ENCODE results near the gene FBXO41. TPM values are rescaled to one million over a fixed set of nuclear protein-coding genes. Genes with fewer than 3 reads are reported as not detected.
A peak's percentile ranks its signal among the peaks of the same experiment; 100 is the strongest.

Gene FBXO41
- total RNA-seq, 4 donors from 2014 or later, result 0.84 to 13.9 (median 4.4) TPM

DNA sequence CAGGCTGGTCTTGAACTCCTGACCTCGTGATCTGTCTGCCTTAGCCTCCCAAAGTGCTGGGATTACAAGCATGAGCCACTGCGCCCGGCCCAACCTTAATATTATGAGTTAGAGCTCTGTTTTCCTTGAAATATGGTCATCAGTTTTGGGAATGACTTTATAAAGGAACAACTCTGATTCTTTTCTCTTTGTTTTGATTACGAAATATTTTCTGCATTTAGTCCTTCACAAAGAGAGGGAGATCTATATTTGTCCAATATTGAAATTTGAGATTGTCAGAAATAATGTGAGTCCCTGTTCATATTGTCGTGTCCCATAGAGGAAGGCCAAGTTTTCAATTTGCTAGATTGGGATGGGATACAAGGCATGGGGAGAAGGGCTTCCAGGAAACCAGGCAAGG lies 67.1 kb downstream of the FBXO41 start:
- H3K9me3 ChIP-seq, result no peaks in the 10 kb centered on the region
- WGBS, 2 donors, result 82 to 89% methylated on average over 5 of the region's 5 CpGs
- peaks cover 0 to 41% (median 0%) of the 10 kb centered on the region in 3 donors for H3K36me3 ChIP-seq
- no peaks in the 10 kb centered on the region for H3K27me3 ChIP-seq
- peaks cover 0 to 32% (median 12%) of the 10 kb centered on the region in 4 donors for H3K4me1 ChIP-seq
- TF ChIP-seq POLR2A (IDR thresholded peaks at IDR 0.05) (no peak), EP300 (IDR thresholded peaks at IDR 0.05) (no peak)
- H3K27ac ChIP-seq, result no peak overlapping the region
- H3K4me3 ChIP-seq, result no peak overlapping the region
- no peak for DNase-seq (ENCODE audit: low spot score in 2 of 2)

DNA sequence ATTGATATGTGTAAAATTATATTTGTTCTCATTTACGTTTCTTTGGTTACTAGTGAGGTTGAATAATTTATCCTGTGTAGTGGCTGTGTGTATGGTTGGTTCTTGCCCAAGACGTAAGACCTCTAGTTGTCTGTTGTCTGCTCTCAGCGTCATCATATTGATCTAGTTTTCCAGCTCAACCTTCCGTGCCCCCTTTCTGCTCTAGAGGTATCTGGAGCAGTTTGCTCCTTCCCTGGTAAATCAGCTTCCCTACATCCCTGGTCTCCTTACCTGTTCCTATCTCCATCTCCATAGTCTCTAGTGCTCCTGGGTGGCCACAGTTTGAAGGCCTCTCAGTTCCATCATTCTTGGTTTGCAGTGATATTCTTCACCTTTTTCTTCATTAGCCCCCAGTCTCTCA lies 69.0 kb downstream of the FBXO41 start:
- Histone ChIP-seq H3K4me1 (peaks cover 0 to 37% (median 15%) of the 10 kb centered on the region in 4 donors), H3K4me3 (peak overlapping the region in 1 of 4 donors; percentile 81), H3K27me3 (no peaks in the 10 kb centered on the region), H3K36me3 (peaks cover 0 to 22% (median 0%) of the 10 kb centered on the region in 3 donors), H3K27ac (no peak overlapping the region), H3K9me3 (no peaks in the 10 kb centered on the region)
- DNase-seq (ENCODE audit: low spot score in 2 of 2), result no peak
- TF ChIP-seq POLR2A (IDR thresholded peaks at IDR 0.05) (no peak), EP300 (IDR thresholded peaks at IDR 0.05) (no peak)
- TF ChIP-seq, protein P1, sequence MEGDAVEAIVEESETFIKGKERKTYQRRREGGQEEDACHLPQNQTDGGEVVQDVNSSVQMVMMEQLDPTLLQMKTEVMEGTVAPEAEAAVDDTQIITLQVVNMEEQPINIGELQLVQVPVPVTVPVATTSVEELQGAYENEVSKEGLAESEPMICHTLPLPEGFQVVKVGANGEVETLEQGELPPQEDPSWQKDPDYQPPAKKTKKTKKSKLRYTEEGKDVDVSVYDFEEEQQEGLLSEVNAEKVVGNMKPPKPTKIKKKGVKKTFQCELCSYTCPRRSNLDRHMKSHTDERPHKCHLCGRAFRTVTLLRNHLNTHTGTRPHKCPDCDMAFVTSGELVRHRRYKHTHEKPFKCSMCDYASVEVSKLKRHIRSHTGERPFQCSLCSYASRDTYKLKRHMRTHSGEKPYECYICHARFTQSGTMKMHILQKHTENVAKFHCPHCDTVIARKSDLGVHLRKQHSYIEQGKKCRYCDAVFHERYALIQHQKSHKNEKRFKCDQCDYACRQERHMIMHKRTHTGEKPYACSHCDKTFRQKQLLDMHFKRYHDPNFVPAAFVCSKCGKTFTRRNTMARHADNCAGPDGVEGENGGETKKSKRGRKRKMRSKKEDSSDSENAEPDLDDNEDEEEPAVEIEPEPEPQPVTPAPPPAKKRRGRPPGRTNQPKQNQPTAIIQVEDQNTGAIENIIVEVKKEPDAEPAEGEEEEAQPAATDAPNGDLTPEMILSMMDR (IDR thresholded peaks at IDR 0.05), result no peak
- 57 to 63% methylated on average over 4 of the region's 4 CpGs for WGBS, 2 donors

DNA sequence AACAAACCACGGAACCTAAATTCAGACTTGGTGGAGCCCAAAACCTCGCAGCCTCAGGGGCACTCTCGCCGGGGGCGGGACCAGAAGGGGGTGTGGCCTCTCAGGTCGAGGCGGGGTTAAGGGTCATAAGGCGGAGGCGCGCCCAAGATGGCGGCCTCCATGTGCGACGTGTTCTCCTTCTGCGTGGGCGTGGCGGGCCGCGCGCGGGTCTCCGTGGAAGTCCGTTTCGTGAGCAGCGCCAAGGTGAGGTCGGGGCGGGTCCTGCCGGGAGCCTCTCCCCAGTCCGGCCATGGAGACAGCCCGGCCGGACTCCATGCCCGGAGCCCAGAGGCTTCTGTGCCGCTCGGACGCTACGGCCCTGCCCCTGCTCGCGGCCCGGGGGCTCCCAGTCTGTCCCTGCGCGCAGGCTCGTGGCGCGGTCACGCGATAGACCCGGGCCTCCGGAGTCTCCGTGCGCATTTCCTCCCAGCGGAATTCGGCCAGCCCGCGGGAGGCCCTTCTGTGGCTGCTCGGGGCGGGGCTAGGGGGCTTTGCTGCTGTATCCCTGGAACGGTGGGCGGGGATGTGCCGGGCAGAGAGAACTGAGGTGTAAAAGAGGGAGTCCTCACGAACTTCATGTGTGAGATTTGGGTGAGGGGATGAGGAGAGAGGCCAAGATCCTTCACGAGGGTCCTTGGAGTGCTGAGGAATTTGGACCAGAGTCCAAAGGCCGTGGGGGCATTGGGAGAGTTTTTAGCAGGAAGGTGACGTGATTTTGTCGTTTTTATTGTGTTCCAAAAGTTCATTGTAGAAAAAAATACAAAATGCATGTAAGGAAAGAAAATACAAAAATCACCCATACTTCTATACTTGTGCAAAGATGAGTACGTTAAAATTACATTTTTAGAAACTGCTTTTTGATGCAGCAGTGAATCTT lies 69.9 kb downstream of the FBXO41 start, which contains the start of gene SMYD5:
Gene SMYD5 (plus strand): TSS at position 126 of the 916 bp plus-strand sequence. CDS start 22 bp downstream, at position 148.
- DNase-seq (ENCODE audit: low spot score in 2 of 2), result peak; percentile 72 to 87
- H3K27me3 ChIP-seq, result no peaks in the 10 kb centered on the region
- peak within 1 kb of the TSS; percentile 61 to 81 (median 72) for H3K27ac ChIP-seq
- WGBS, 2 donors, result 0 to 1% methylated on average over 35 to 56 of the region's 64 CpGs
- H3K4me1 ChIP-seq, result peaks cover 0 to 37% (median 15%) of the 10 kb centered on the region in 4 donors
- no peak for TF ChIP-seq POLR2A (IDR thresholded peaks at IDR 0.05)
- TF ChIP-seq, protein P1 (IDR thresholded peaks at IDR 0.05), result no peak
- TF ChIP-seq EP300 (IDR thresholded peaks at IDR 0.05), result peak; percentile 15 to 79
- H3K4me3 ChIP-seq, result peak within 1 kb of the TSS; percentile 71 to 94 (median 82)
- H3K9me3 ChIP-seq, result no peaks in the 10 kb centered on the region
- H3K36me3 ChIP-seq, result peaks cover 0 to 13% (median 0%) of the 10 kb centered on the region in 3 donors

DNA sequence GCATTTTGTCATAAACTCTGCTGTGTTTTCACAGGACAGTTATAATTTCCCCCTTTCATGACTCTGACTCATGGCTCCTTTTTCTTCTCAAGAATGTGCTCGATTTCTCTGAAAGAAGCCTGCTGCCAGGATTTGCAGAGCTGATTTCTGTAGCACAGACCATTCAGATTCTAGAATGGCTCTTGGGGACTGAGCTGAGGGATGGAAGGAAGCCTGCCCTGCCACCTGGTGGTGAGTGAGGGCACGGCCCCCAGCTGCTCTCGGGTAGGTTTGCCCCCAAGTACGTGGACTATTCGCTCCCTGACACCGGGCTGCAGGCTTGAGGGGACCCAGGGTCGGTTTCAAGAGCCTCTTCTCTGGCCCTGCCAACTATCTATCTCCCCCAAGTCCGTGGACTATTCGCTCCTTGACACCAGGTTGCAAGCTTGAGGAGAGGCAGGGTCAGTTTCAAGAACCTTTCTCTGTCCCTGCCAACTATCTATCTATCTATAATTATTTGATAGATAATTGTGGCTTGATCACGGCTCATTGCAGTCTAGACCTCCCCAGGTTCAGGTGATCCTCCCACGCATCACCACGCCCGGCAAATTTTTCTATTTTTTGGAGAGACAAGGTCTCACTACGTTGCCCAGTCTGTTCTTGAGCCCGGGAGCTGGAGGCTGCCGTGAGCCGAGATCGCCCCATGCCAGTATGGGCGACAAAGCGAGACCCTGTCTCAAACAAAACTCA lies 71.7 kb downstream of the FBXO41 start:
- H3K4me1 ChIP-seq, result peaks cover 0 to 37% (median 15%) of the 10 kb centered on the region in 4 donors
- H3K4me3 ChIP-seq, result no peak overlapping the region
- TF ChIP-seq POLR2A (IDR thresholded peaks at IDR 0.05) (no peak), EP300 (IDR thresholded peaks at IDR 0.05) (peak in 1 of 2 donors; percentile 41)
- TF ChIP-seq, protein P1 (IDR thresholded peaks at IDR 0.05), result peak; percentile 85 to 94 (median 88)
- no peaks in the 10 kb centered on the region for H3K27me3 ChIP-seq
- WGBS, 2 donors, result 55 to 56% methylated on average over 20 of the region's 20 CpGs
- no peaks in the 10 kb centered on the region for H3K9me3 ChIP-seq
- peak; percentile 31 to 62 for DNase-seq (ENCODE audit: low spot score in 2 of 2)
- no peaks in the 10 kb centered on the region for H3K36me3 ChIP-seq
- H3K27ac ChIP-seq, result peak overlapping the region in 3 of 4 donors; percentile 29 to 86 (median 81)

DNA sequence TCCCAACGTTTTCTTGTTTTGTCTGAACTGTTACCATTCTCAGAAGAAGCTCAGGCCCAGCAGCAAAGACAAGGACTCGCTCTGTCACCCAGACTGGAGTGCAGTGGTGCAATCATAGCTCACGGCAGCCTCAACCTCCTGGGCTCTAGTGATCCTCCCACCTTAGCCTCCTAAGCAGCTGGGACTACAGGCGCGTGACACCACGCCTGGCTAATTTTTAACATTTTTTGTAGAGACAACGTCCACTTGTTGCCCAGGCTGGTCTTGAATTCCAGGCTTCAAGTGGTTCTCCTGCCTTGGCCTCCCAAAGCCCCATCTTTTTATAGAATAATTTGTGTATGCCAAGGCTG lies 72.2 kb downstream of the FBXO41 start:
- no peaks in the 10 kb centered on the region for H3K36me3 ChIP-seq
- peak overlapping the region in 3 of 4 donors; percentile 29 to 86 (median 81) for H3K27ac ChIP-seq
- TF ChIP-seq POLR2A (IDR thresholded peaks at IDR 0.05), result no peak
- WGBS, 2 donors, result 52 to 53% methylated on average over 7 of the region's 7 CpGs
- peaks cover 0 to 37% (median 15%) of the 10 kb centered on the region in 4 donors for H3K4me1 ChIP-seq
- DNase-seq (ENCODE audit: low spot score in 2 of 2), result no peak
- H3K9me3 ChIP-seq, result no peaks in the 10 kb centered on the region
- no peak overlapping the region for H3K4me3 ChIP-seq
- H3K27me3 ChIP-seq, result peaks cover 0 to 1% of the 10 kb centered on the region in 2 donors

Measured in tibial nerve (tissue), 4 donors.